ENCODE measurements around the gene EML3.

EML3 gene

GRCh38 chr11:62559204-62559603 lies 53.4 kb downstream of the EML3 start:
- TF ChIP-seq POLR2A (IDR thresholded peaks at IDR 0.05; ENCODE audit: low read length) (no peak), GATA1 (IDR thresholded peaks at IDR 0.05; ENCODE audit: low read depth, low read length) (no peak)

DNA sequence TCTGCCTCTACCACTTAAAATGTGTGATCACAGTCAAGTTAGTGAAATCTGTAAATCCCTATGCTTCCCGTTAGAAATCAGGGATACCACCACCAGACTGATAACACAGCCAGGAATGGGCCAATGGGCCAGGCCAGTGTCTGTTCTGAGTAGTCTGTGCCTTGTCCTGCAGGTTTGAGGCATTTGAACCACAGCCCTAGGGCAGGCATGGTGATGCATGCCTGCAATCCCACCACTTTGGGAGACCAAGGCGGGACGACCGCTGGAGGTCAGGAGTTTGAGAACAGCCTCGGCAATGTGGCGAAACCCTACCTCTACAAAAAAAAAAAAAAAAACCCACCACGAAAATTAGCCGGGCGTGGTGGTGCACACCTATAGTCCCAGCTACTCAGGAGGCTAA lies 53.9 kb downstream of the EML3 start:
- no peak for TF ChIP-seq GATA1 (IDR thresholded peaks at IDR 0.05; ENCODE audit: low read depth, low read length)
- no peak for TF ChIP-seq POLR2A (IDR thresholded peaks at IDR 0.05; ENCODE audit: low read length)

More at GRCh38 chr11:62559204-62559603, 53.4 kb downstream of the EML3 start:
- no peak for DNase-seq

GRCh38 chr11:62556875-62557631 lies 55.5 kb downstream of the EML3 start:
- DNase-seq, result peak in 1 of 2 experiments; percentile 60
- no peak for TF ChIP-seq GATA1 (IDR thresholded peaks at IDR 0.05; ENCODE audit: low read depth, low read length)
- TF ChIP-seq POLR2A (IDR thresholded peaks at IDR 0.05; ENCODE audit: low read length), result no peak

More for the DNA sequence above, 53.9 kb downstream of the EML3 start:
- DNase-seq, result no peak

GRCh38 chr11:62556108-62556874 lies 56.3 kb downstream of the EML3 start:
- peak; percentile 57 to 74 for DNase-seq
- TF ChIP-seq GATA1 (IDR thresholded peaks at IDR 0.05; ENCODE audit: low read depth, low read length) (no peak), POLR2A (IDR thresholded peaks at IDR 0.05; ENCODE audit: low read length) (peak; percentile 24)

DNA sequence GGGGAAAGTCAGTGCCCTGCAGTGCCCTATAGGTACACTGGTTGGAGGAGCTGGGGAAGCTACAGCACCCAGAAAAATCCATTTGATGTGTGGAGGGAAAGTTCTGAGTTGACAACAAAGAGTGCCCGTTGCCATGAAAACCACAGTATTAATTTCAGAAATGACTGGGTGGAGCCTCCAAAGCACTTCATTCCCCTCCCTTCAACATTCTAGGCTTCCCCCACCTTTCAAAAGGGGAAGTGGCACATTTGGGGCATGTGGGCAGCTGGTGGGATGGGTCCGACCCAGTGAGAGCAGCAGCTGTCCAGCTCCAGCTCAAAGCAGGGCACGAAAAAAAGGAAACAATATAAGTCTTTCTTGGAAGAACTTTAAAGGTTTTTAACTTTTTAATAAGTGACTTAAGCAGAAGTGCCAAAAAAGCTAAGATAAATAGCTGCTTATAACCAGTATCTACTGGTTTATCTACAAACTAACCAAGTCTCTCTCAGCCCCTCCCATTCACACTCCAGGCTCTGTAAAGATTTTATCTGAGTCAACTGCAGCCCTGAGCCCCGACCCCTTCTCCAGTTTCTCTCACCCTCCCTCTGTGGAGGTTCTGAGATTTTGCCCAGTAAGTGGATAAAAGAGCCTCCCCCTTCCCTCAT lies 57.0 kb downstream of the EML3 start:
- DNase-seq, result peak; percentile 48 to 54
- TF ChIP-seq POLR2A (IDR thresholded peaks at IDR 0.05; ENCODE audit: low read length) (peak; percentile 3), GATA1 (IDR thresholded peaks at IDR 0.05; ENCODE audit: low read depth, low read length) (no peak)

GRCh38 chr11:62554387-62555167 lies 58.0 kb downstream of the EML3 start:
- no peak for DNase-seq
- TF ChIP-seq POLR2A (IDR thresholded peaks at IDR 0.05; ENCODE audit: low read length) (no peak), GATA1 (IDR thresholded peaks at IDR 0.05; ENCODE audit: low read depth, low read length) (no peak)

GRCh38 chr11:62553839-62554361 lies 58.7 kb downstream of the EML3 start:
- TF ChIP-seq POLR2A (IDR thresholded peaks at IDR 0.05; ENCODE audit: low read length), result no peak
- TF ChIP-seq GATA1 (IDR thresholded peaks at IDR 0.05; ENCODE audit: low read depth, low read length), result no peak
- DNase-seq, result no peak

- TF ChIP-seq POLR2A (IDR thresholded peaks at IDR 0.05; ENCODE audit: low read length), result peak; percentile 56
- TF ChIP-seq GATA1 (IDR thresholded peaks at IDR 0.05; ENCODE audit: low read depth, low read length), result no peak
- peak; percentile 81 to 87 for DNase-seq
These were observed 59.3 kb downstream of the EML3 start for GRCh38 chr11:62553080-62553838.

DNA sequence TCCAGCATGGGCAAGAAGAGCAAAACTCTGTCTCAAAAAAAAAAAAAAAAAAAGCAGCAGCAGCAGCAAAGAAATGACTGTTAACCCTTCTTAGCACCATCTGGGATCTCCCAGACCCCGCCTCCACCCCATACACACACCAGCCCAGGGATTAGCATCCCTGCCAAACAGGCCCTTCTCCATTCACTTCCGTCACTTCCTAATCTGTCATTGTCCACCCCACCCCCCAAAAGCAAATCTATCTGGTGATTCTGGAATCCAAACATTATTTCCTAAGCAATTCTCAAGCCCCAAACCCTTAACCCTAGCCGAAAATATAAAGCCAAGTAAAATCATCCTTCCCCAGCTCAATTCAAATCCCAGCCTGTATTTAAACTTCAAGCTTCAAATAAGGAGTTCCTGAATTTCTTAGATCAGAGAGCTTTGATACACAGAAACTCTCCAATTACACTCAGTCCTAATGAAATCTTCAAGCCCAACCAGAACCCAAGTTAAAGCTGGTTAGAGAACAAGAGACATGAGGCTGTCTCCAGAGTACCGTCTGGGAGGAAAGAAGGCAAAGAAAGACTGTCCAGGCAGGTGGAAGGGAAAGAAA lies 60.0 kb downstream of the EML3 start:
- no peak for TF ChIP-seq POLR2A (IDR thresholded peaks at IDR 0.05; ENCODE audit: low read length)
- TF ChIP-seq GATA1 (IDR thresholded peaks at IDR 0.05; ENCODE audit: low read depth, low read length), result no peak
- no peak for DNase-seq
